ENCODE results near the gene RNF217. TPM values are rescaled to one million over a fixed set of nuclear protein-coding genes. Genes with fewer than 3 reads are reported as not detected.

The RNF217 gene
- total and polyA plus RNA-seq, 2 of the 8 experiments (the other 6 are each of a cell fraction or from before 2014, with no cell fraction given), result 2.0 to 8.9 TPM

DNA sequence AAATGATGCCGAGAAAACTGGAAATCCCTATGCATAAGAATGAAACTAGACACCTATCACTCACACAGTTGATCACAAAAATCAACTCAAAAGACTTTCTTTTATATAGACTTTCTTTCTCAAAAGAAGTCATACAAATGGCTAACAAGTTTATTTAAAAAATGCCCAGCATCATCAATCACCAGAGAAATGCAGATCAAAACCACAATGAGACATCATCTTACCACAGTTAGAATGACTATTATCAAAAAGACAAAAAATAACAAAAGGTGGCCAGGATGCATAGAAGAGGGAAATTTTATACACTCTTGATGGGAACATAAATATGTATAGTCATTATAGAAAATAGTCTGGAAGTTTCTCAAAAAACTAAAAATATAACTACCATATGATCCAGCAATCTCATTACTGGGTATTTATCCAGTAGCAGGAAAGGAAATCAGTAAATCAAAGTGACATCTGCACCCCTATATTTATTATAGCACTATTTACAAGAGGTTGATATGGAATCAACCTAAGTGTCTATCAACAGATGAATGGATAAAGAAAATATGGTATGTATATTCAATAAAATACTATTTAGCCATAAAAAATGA is 3.4 kb upstream of the RNF217 start (continued):
- TF ChIP-seq CTCF (IDR thresholded peaks at IDR 0.05; ENCODE audit: control extremely low read depth in 1 of 3, insufficient read depth in 1 of 3, low read depth in 1 of 3, low read length in 3 of 3) (no peak), NANOG (IDR thresholded peaks at IDR 0.05; ENCODE audit: insufficient read depth, low read depth, low read length, poor library complexity, severe bottlenecking) (no peak), HDAC2 (IDR thresholded peaks at IDR 0.05; ENCODE audit: borderline replicate concordance in 1 of 2, low read depth in 2 of 2, low read length in 2 of 2) (no peak), YY1 (IDR thresholded peaks at IDR 0.05; ENCODE audit: low read depth, low read length) (no peak), JUND (IDR thresholded peaks at IDR 0.05; ENCODE audit: low read length) (no peak), PHF8 (conservative IDR thresholded peaks at IDR 0.05; ENCODE audit: low read depth, low read length) (no peak), TBP (IDR thresholded peaks at IDR 0.05; ENCODE audit: low read depth, low read length) (no peak), CBX8 (IDR thresholded peaks at IDR 0.05; ENCODE audit: borderline replicate concordance, low read depth, low read length) (no peak)

All from H1 (cell line).